Stimulated activated CD8-positive, alpha-beta memory T cell treated with anti-CD3 and anti-CD28 coated beads, Interleukin-15, amount 100 ng/mL, for 1 hour (primary cell): Measurements from ENCODE around the gene HSD17B2.

Experiments
- DNase-seq: peaks from one replicate; pipeline ENCODE4 v3.0.0-alpha.2; 2020; ENCODE audit warnings: low read depth

The HSD17B2 gene

DNA sequence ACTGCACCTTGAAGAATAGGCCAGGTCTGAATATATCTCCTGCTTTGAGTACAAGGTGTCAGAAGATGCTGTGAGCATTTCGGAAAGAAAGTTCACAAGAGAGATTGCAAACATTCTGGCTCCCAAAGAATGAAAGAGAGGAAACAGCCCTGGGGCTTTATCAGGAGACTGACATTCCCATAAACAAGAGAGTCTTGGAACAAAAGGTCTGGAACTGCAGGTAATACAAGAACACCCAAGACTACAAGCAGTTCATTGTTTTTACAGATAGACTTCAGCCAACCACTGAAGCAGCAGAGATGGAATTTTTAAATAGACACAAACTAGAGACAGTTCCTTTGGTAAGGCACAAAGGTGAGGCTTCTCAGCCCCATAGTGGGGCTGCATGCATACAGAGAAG, 14.4 kb downstream of the HSD17B2 start:
- no peak for DNase-seq

DNA sequence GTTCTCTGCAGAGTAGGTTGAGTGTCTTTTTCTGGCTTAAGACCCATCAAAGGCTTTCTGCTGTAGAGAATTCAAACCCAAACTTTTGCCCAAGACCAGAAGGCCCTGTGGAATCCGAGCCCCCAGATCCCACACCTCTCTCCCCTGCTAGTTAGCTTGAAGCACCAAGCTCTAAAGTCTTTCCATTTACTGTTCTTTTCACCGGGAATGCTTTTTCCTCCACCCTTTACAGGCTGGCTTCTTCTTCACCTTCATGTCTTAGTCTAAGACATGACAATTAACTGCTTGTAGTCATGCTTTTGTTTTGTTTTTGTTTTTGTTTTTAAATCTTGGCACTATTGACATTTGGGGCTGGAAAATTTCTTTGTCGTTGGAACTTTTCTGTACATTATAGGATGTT, 15.5 kb downstream of the HSD17B2 start:
- no peak for DNase-seq

DNA sequence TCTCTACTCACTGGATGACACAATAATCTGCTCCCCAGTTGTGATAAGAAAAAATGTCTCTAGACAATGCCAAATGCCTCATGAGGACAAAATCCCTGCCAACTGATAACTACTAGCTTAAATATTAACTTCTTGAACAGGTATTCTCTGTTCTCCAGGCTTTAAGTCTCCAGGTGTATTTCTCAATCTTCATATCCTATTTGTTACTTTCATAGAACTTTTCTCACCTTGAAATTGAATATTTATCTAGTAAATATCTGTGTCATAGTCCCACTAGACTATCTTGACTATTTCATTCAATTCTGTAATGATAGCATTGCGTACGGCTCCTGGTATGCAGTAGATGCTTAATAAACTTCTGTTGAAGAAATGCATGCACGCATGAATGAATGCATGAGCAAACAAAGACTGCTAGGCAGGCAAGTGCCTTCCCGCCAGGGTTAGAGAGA, 15.9 kb downstream of the HSD17B2 start:
- no peak for DNase-seq

DNA sequence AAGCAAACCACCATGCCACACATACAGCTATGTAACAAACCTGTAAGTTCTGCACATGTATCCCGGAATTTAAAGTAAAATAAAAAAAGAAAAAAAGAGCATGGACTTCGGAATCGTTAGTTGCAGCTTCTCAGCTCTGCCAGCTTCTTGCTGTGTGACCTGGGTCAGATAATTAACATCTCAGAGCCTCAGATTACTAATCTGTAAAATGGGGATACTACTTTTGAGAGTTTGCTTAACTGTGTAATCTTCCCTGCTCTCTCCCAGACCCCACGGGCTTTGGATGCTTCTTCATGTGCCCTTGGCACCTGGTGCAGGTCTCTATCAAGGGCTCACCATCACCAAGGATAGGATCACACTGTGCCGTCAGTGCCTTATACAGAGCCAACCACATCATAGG, 16.6 kb downstream of the HSD17B2 start:
- DNase-seq, result no peak

DNA sequence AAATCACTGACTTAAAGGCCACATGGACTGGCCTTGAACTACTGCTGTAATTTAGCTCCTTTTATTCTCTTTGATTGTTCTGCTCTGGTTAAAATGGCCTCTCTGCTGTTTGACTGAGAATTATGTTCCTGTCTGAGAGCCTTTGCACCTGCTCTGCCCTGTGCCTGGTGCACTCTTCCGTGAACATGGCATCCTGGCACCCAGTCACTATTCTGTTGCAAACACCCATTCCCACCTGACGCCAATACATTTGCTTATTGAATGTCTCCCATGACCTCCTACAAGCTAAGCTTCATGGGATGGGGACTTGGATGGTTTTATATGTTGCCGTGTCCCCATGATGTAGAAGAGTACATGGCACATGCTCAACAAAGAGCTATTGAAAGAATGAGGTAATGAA, 20.1 kb downstream of the HSD17B2 start:
- no peak for DNase-seq

DNA sequence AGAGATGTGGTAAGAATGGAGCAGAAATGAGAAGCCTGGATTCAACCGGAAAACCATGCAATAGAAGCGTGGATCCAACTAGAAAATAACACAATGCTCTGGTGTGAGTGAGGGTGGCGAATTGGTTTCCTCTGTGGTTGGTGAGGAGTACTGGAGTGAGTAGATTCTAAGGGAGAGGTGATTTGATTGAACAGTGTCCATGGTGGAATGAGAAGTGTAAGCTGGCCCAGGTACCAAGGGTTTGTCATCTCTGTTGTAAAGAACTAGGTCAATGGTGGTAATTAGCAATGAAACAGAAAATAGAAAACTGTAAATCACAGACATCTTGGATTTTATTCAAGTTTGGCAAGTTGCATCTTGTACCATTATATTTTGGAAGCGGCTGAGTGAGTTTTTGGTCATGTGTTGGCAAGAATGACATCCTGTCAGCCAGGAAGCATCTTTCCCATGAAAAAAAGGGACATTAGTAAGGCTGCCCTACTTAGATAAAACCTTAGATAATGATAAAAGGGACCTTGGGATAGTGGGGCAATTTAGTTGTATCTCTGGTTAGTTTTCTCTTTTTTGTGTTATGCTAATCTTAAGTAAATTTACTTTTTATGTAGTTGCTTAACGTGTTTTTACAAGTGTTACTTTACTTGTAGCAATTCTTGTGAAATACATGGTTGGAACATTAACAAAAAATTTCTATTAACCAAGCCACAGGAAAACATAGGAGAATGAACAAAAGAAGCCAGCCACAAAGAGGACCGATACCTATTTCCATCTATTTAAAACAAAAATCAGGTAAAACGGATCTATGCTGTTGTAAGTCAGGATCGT, 20.9 kb downstream of the HSD17B2 start:
- DNase-seq, result no peak

DNA sequence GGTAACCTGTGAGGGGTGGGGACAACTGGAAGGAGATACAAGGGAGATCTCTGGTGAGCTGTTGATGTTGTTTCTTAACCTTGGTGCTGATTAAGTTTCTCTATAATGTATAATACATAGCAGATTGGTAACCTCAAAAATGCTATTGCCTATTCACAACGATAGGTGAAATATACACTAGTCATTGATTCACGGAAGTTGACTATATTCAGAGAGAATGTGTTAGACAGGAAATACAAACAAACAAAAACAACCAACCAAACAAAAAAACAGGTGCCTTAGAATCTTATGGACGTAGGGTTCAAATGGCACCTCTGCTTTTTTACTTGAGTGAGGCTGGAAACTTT, 21.5 kb downstream of the HSD17B2 start:
- DNase-seq, result no peak

DNA sequence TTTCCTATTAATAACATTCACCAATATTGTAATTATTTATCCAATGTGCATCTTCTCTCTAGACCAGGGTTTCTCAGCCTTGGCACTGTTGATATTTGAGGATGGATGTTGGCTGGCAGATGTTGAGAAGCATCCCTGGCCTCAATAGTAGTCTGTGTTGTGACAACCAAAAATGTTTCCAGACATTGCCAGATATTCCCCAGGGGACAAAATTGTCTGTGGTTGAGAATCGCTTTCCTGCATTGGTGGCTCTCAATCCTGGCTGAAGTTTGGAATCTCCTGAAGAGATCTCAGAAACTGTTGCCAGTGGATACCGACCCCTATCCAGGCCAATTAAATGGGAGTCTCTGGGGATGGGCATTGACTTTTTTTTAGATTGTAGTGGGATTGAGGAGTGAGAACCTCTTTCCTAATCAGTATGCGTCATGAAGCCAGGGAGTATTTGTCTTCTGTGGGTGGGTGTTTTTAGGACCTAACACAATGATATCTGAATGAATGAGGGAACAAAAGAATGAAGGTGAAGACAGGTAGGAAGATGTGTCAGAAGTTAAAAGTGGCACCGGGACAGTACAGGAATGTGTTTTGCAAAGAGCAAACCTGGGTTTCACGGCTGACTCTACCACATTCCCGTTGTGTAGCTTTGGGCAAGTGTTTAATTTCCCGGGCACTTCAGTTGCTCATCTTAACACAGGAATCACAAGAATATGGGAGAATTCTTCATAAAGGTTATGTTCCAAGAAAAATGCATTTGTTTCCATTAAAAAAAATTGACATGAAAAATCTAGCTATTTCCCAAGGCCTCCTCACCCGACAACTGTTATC, 24.3 kb downstream of the HSD17B2 start:
- DNase-seq, result no peak

DNA sequence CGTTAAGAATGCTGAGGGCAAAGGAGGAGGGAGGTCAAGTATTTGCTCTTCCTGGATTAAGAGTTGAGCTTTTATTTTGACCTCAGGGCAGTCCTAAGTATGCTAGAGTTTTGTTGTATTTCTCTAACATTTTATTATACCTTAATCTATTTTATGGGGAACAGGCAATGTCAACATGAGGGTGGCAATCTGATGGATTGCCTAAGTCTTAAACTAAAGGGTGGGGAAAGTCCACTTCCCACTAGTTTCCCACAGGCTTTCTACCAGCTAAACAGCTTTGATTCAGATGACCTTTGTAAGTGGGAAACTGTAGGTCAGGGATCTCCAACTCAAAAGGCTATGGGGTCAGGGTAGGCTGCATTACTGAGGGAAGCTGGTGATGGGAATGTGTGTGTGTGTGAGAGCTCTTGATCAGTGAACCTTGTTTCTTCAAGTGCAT, 24.9 kb downstream of the HSD17B2 start:
- DNase-seq, result no peak

- no peak for DNase-seq
Measured at GRCh38 chr16:82061861-82062525, 26.9 kb downstream of the HSD17B2 start.

DNA sequence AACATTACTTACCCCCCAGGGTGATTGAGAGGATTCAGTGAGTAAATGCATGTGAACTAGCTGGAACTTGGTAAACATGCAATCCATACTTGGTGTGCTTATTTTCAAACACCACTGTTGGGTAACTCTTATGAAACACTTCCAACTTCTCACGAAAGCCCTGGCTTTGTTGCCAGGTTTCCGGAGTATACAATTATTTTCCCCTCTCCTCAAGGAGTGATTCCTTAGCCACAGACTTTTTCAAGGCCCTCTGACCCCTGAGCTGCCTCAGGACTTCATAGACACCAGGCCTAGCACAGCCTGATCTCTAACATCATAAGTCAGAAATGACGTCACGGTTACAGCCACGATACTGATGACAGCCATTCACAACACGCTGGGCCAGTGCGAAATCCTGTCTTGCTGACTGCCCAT, 27.6 kb downstream of the HSD17B2 start:
- no peak for DNase-seq

DNA sequence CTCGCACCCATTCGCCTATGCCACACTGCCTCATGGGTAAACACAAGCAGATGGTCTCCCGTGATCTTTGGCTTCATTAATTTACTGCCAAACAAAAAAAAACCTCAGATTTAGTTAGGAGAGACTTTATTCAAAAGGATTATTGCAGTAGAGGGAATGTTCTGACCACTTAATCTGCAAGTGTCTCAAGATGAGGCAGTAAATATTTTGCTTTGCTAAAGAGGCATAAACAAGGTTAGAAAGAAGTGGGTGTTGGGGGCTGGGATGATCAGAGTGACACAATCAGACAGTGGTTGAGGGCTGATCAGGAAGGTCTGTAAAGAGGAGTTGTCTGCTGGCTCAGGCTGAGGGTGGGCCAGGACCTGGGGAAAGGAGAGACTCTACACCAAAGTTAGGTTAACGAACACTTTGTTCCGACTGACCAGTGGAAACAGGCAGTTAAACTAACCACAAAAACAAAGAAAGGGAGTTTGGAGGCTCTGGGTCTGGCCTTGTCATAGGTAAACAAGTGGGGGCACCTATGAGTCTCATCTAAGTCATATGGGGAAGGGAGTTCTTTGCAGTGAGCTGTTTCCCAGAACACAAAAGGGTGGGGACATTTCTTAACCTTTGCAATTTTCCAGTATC, 28.5 kb downstream of the HSD17B2 start:
- no peak for DNase-seq

DNA sequence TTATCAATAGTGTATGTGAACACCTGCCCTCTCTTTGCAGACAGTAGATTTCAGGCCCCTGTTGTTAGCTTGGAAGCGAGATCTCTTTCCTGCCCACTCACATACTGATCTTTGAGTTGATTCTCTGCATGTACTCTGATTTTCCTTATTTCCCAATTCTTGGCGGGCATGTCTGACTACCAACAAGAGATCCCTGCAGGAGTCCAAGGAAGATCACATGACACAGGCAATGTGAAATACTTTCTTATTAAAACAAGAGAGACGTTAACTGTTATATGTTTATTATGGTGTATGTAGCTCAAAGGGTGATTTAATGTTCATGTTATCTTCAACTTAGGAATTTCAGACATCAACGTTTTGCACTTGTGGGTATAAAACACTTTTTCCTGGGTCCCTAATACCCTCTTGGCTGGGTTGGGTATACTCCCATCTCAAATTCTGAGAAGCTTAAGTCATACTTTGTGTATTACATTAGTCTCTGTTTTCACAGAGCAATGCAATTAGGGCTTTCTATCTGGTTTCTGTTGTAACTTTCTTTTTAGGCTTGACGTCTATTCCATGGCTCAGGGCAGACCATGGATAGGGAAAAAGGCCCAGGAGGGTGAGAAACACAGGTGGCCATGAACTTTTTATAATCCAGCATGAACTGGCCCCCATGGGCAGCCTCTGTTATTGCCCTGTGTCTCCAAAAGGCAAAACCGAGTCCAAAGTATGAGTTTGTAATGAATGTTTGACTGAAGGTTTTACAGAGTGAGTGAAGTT, 32.2 kb downstream of the HSD17B2 start:
- DNase-seq, result no peak

GRCh38 chr16:82067804-82068325, 32.8 kb downstream of the HSD17B2 start:
- DNase-seq, result no peak

DNA sequence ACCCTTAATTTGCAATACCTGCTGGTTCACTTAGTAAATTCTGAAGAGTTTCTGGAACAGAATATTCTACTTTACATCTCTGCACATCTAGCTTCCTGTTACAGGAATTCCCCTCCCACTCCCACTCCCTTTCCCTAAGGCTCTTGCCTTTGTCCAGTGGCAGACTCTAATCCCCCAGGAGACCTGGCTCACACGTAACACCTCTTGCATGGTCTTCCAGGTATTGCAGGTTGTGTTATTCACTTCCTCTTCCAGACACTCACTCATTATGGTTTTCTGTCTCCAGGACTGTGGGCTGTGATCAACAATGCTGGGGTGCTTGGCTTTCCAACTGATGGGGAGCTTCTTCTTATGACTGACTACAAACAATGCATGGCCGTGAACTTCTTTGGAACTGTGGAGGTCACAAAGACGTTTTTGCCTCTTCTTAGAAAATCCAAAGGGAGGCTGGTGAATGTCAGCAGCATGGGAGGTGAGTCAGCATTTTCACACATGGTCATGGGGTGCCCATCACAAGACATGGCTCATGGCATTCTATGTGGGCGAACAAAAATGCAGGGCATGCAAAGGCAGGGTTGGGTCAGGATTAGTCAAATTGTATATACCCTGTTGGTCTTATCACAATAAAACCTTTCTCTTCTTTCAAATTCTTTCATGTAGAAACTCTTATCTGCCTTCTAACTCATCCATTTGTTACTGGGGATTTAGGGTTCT, 35.8 kb downstream of the HSD17B2 start:
- DNase-seq, result no peak

- DNase-seq, result no peak
Measured at GRCh38 chr16:82071421-82071820, 36.4 kb downstream of the HSD17B2 start.

GRCh38 chr16:82072313-82072712, 37.3 kb downstream of the HSD17B2 start:
- DNase-seq, result no peak

- no peak for DNase-seq
Measured at GRCh38 chr16:82074019-82074558, 39.0 kb downstream of the HSD17B2 start.

DNA sequence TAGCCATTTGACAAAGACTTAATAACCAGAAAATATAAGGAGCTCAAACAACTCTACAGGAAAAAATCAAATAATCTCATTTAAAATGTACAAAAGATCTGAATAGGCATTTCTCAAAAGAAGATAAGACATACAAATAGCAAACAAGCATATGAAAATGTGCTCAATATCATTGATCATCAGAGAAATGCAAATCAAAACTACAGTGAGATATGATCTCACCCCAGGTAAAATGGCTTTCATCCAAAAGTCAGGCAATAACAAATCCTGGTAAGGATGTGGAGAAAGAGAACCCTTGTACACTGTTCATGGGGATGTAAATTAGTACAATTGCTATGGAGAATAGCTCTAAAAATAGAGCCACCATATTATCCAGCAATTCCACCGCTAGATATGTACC, 43.1 kb downstream of the HSD17B2 start:
- DNase-seq, result no peak

DNA sequence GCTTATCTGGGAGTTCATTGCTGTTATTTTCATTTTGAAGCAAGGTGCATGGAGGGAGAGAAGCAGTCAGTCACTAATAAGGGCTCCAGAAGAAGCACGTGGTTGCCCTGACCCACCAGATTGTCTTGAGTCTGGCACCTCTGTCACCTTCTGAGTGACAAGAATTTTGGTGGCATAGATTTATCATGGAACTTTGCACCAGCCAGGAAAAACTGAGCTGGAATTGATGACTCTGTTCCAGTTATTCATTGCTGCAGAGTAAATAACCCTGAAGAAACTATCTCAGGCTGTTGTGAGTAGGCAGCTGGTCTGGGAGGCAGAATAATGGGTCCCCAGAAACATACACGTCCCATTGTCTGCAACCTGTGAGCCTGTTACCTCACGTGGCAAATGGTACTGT, 44.8 kb downstream of the HSD17B2 start:
- no peak for DNase-seq
